GM21390 (cell line): ENCODE results near the gene TUBGCP6.

Experiments used
- ATAC-seq: cut with Tn5 transposase; IDR thresholded peaks from one replicate; pipeline ENCODE4 v1.9.1; 2021; ENCODE audit not compliant: unreplicated experiment

Gene TUBGCP6

GRCh38 chr22:50197856-50198623 lies 46.8 kb downstream of the TUBGCP6 start:
- no peak for ATAC-seq

GRCh38 chr22:50197000-50197800 lies 47.6 kb downstream of the TUBGCP6 start:
- ATAC-seq, result no peak

GRCh38 chr22:50196256-50196655 lies 48.6 kb downstream of the TUBGCP6 start:
- no peak for ATAC-seq

- ATAC-seq, result no peak
Observed at GRCh38 chr22:50194037-50194805, 50.6 kb downstream of the TUBGCP6 start.

GRCh38 chr22:50193621-50194020 lies 51.2 kb downstream of the TUBGCP6 start:
- no peak for ATAC-seq

GRCh38 chr22:50192436-50193204 lies 52.2 kb downstream of the TUBGCP6 start:
- no peak for ATAC-seq

GRCh38 chr22:50190941-50191741 lies 53.7 kb downstream of the TUBGCP6 start:
- ATAC-seq, result no peak

- no peak for ATAC-seq
Observed at GRCh38 chr22:50190182-50190940, 54.5 kb downstream of the TUBGCP6 start.

- no peak for ATAC-seq
Observed at GRCh38 chr22:50189849-50190181, 55.0 kb downstream of the TUBGCP6 start.

GRCh38 chr22:50189184-50189848 lies 55.5 kb downstream of the TUBGCP6 start:
- no peak for ATAC-seq

GRCh38 chr22:50188356-50188755 lies 56.5 kb downstream of the TUBGCP6 start:
- no peak for ATAC-seq

- no peak for ATAC-seq
Observed at GRCh38 chr22:50186761-50187523, 57.9 kb downstream of the TUBGCP6 start.

GRCh38 chr22:50186181-50186714 lies 58.6 kb downstream of the TUBGCP6 start:
- ATAC-seq, result no peak

- ATAC-seq, result no peak
Observed at GRCh38 chr22:50185375-50186087, 59.3 kb downstream of the TUBGCP6 start, which contains the start of gene TRABD. Gene TRABD, plus strand, starts transcription at chr22:50185913. Its CDS starts 7,148 bp downstream, at chr22:50193061.

GRCh38 chr22:50184902-50185374 lies 59.9 kb downstream of the TUBGCP6 start:
- ATAC-seq, result no peak

- no peak for ATAC-seq
Observed at GRCh38 chr22:50184004-50184901, 60.6 kb downstream of the TUBGCP6 start.
